ENCODE results near the gene PLD1.

PLD1 gene

GRCh38 chr3:171551296-171551695 is 259.0 kb downstream of the PLD1 start:
- DNase-seq, result no peak
